ENCODE measurements around the gene CIDEB.

GRCh38 chr14:24279301-24280186 lies 28.2 kb downstream of the CIDEB start:
- TF ChIP-seq CTCF (IDR thresholded peaks at IDR 0.05 in 2 of 3, conservative IDR thresholded peaks at IDR 0.05 in 1 of 3; ENCODE audit: control insufficient read depth in 2 of 3, extremely low read depth in 1 of 3, insufficient read depth in 1 of 3, low read depth in 3 of 3, low read length in 3 of 3): peak; percentile 44 to 47 (median 44); a peak in 5 of 6 replicates
- no peak for TF ChIP-seq SIN3A (IDR thresholded peaks at IDR 0.05; ENCODE audit: low read depth, low read length)
- peak; percentile 41; the same call in 1 of the 2 replicates for TF ChIP-seq MAX (IDR thresholded peaks at IDR 0.05; ENCODE audit: low read depth, low read length)
- no peak for TF ChIP-seq SUZ12 (IDR thresholded peaks at IDR 0.05; ENCODE audit: unreplicated experiment)
- no peak for TF ChIP-seq ZNF274 (IDR thresholded peaks at IDR 0.05; ENCODE audit: insufficient read depth, insufficient read length)
- 0 out of 2 replicates have a peak, but pooled peaks have one; percentile 29 for TF ChIP-seq RAD21 (IDR thresholded peaks at IDR 0.05; ENCODE audit: insufficient read depth, low read depth, low read length)
- TF ChIP-seq CREB1 (IDR thresholded peaks at IDR 0.05; ENCODE audit: low read depth): no peak
- TF ChIP-seq CHD2 (IDR thresholded peaks at IDR 0.05; ENCODE audit: borderline replicate concordance, low read depth, low read length): no peak
- TF ChIP-seq USF2 (IDR thresholded peaks at IDR 0.05; ENCODE audit: borderline replicate concordance, low read depth, low read length): no peak; the same call in 1 of the 2 replicates
- no peak for TF ChIP-seq POLR2A (IDR thresholded peaks at IDR 0.05; ENCODE audit: low read depth, low read length)
- TF ChIP-seq NFIC (IDR thresholded peaks at IDR 0.05; ENCODE audit: low read depth, low read length): no peak
- no peak for TF ChIP-seq PBX3 (IDR thresholded peaks at IDR 0.05; ENCODE audit: insufficient replicate concordance, low read depth, low read length)
- TF ChIP-seq TAF1 (IDR thresholded peaks at IDR 0.05; ENCODE audit: borderline replicate concordance, low read depth, low read length): no peak
